ENCODE data around the gene TSC1. TPM values are rescaled to one million over a fixed set of nuclear protein-coding genes. Genes with fewer than 3 reads are reported as not detected.

Gene TSC1
- total and polyA plus RNA-seq, 10 of the 15 experiments (the other 5 are each of a cell fraction or from before 2014, with no cell fraction given): 4.0 to 48.0 (median 14.9) TPM

GRCh38 chr9:132988244-132989013, 44.0 kb upstream of the TSC1 start:
- Histone ChIP-seq H3K4me2 (ENCODE audit: control insufficient read depth, insufficient read depth) (no peak overlapping the region), H3K4me1 (ENCODE audit: control insufficient read depth, insufficient read depth, low read length) (peaks cover 7% of the 10 kb centered on the region), H3K27me3 (replicated peaks in 1 of 2; ENCODE audit: control insufficient read depth in 2 of 2, insufficient read depth in 2 of 2, low read length in 1 of 2) (peaks cover 3 to 4% of the 10 kb centered on the region in 2 experiments; a peak in 3 of 4 replicates), H4K20me1 (ENCODE audit: control insufficient read depth, insufficient read depth) (no peaks in the 10 kb centered on the region), H3K27ac (ENCODE audit: control insufficient read depth, insufficient read depth) (no peak overlapping the region), H3K36me3 (ENCODE audit: control insufficient read depth in 2 of 2, insufficient read depth in 2 of 2, low read length in 1 of 2) (no peaks in the 10 kb centered on the region), H2AFZ (ENCODE audit: control insufficient read depth, low read depth, low read length) (no peak overlapping the region), H3K4me3 (no peak overlapping the region), H3K79me2 (ENCODE audit: control insufficient read depth, insufficient read depth, low read length) (no peaks in the 10 kb centered on the region), H3K9ac (ENCODE audit: control insufficient read depth, insufficient read depth, low read length) (no peak overlapping the region), H3K9me3 (replicated peaks; ENCODE audit: control insufficient read depth, insufficient read depth, low read length) (no peaks in the 10 kb centered on the region)
- TF ChIP-seq RELA (IDR thresholded peaks at IDR 0.05; ENCODE audit: borderline replicate concordance, partially characterized antibody) (no peak), IRF4 (IDR thresholded peaks at IDR 0.05; ENCODE audit: low read depth, low read length) (no peak), CBFB (IDR thresholded peaks at IDR 0.05; ENCODE audit: low read depth) (no peak), SUPT20H (IDR thresholded peaks at IDR 0.05; ENCODE audit: borderline replicate concordance, control insufficient read depth, low read depth, low read length) (no peak), IRF5 (IDR thresholded peaks at IDR 0.05; ENCODE audit: borderline replicate concordance) (no peak), IKZF2 (IDR thresholded peaks at IDR 0.05) (no peak), EGR1 (IDR thresholded peaks at IDR 0.05; ENCODE audit: borderline replicate concordance in 1 of 2, low read depth in 2 of 2, low read length in 2 of 2) (no peak), GATAD2B (conservative IDR thresholded peaks at IDR 0.05; ENCODE audit: low read depth) (no peak), SUZ12 (IDR thresholded peaks at IDR 0.05; ENCODE audit: unreplicated experiment) (no peak), ATF7 (IDR thresholded peaks at IDR 0.05; ENCODE audit: low read depth) (no peak), TAF1 (IDR thresholded peaks at IDR 0.05; ENCODE audit: borderline replicate concordance, low read depth, low read length) (no peak), RAD51 (IDR thresholded peaks at IDR 0.05) (no peak), WRNIP1 (IDR thresholded peaks at IDR 0.05; ENCODE audit: borderline replicate concordance, low read depth, low read length) (no peak), CBX5 (IDR thresholded peaks at IDR 0.05; ENCODE audit: low read depth) (no peak)
- 36% methylated on average over 14 of the region's 14 CpGs for WGBS (ENCODE audit: insufficient coverage, insufficient replicate concordance, low lambda C conversion rate, missing lambda C conversion rate)
- POLR2A ChIA-PET: no interaction called here
- BruUV-seq (replicated peaks): no TSS peak
- SMC1A ChIA-PET (ENCODE audit: uncharacterized antibody, unreplicated experiment): no interaction called here
- in situ Hi-C loops (cut with MboI): no loop called here
- CTCF ChIA-PET: no interaction called here
- FAIRE-seq (no peak), DNase-seq (ENCODE audit: low read depth, low spot score) (no peak), ATAC-seq (no peak)
- RAD21 ChIA-PET (ENCODE audit: unreplicated experiment): no interaction called here
- intact Hi-C loops (cut with micrococcal nuclease; ENCODE audit: unreplicated experiment): no loop called here
